ENCODE data around the gene TBL3.

DNA sequence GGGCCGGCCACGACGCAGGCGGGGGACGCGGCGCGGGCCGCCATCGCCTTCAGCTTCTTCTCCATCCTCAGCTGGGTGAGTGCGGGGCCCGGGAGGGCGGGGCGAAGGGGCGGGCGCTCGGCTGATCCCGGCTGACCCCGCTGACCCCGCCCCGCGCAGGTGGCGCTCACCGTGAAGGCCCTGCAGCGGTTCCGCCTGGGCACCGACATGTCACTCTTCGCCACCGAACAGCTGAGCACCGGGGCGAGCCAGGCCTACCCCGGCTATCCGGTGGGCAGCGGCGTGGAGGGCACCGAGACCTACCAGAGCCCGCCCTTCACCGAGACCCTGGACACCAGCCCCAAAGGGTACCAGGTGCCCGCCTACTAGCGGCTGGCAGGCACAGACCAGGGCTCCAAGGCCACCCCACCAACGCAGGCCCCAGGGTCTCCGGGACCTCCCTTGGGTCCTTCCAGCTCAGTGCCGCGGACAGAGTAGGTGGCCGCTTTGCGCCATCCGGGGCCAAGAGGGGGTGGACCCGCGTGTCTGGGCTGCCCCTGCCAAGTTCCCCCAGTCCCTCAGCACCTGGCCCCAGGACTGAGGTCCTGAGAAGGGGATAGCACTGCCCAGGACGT is 21.0 kb downstream of the TBL3 start:
- TF ChIP-seq ZNF8 (CRISPR knock-in tag; IDR thresholded peaks at IDR 0.05), result no peak
- no peak for TF ChIP-seq GLIS3 (CRISPR knock-in tag; IDR thresholded peaks at IDR 0.05)
- TF ChIP-seq ARNTL (CRISPR knock-in tag; IDR thresholded peaks at IDR 0.05; ENCODE audit: borderline replicate concordance, low read depth), result no peak
- no peak for TF ChIP-seq OSR1 (CRISPR knock-in tag; IDR thresholded peaks at IDR 0.05)
- no peak for TF ChIP-seq TCF4 (CRISPR knock-in tag; IDR thresholded peaks at IDR 0.05; ENCODE audit: borderline replicate concordance)
- TF ChIP-seq CSRNP3 (CRISPR knock-in tag; IDR thresholded peaks at IDR 0.05), result no peak
- no peak for TF ChIP-seq ZFP3 (CRISPR knock-in tag; IDR thresholded peaks at IDR 0.05)
- TF ChIP-seq ZFP30 (CRISPR knock-in tag; IDR thresholded peaks at IDR 0.05), result no peak
- TF ChIP-seq PPARA (CRISPR knock-in tag; IDR thresholded peaks at IDR 0.05; ENCODE audit: borderline replicate concordance), result no peak

Measured in SK-N-SH treated with all-trans-retinoic acid at 6 μM for 48 hours (cell line).